HG03108 (cell line): ENCODE data around the gene ARRDC5.
"Not testable (repeated sequence)": the region's sequence is repeated elsewhere in the genome, so short reads cannot be mapped to it uniquely, and the experiment has no call there.

Experiments
- ATAC-seq: cut with Tn5 transposase; IDR thresholded peaks from one replicate; pipeline ENCODE4 v1.9.1; 2021; ENCODE audit warnings: moderate library complexity; ENCODE audit not compliant: unreplicated experiment

Gene ARRDC5

GRCh38 chr19:4871711-4872110 lies 31.0 kb downstream of the ARRDC5 start:
- no peak for ATAC-seq

- ATAC-seq = no peak
These were observed 32.5 kb downstream of the ARRDC5 start for GRCh38 chr19:4870025-4870700.

GRCh38 chr19:4868286-4868834 lies 34.3 kb downstream of the ARRDC5 start:
- no peak for ATAC-seq

GRCh38 chr19:4867534-4868285 lies 35.0 kb downstream of the ARRDC5 start, which contains the start of gene PLIN3:
Gene PLIN3 (minus strand): TSS chr19:4867667. CDS start chr19:4861394, 6,273 bp downstream.
- peak; percentile 62 for ATAC-seq

- ATAC-seq = no peak
These were observed 35.9 kb downstream of the ARRDC5 start for GRCh38 chr19:4866595-4867424.

- no peak for ATAC-seq
These were observed 41.5 kb downstream of the ARRDC5 start for GRCh38 chr19:4861147-4861546.

GRCh38 chr19:4859697-4860096 lies 43.0 kb downstream of the ARRDC5 start:
- ATAC-seq = no peak

- ATAC-seq = not testable (repeated sequence)
These were observed 46.2 kb downstream of the ARRDC5 start for GRCh38 chr19:4856468-4856867.

GRCh38 chr19:4853506-4853905 lies 49.2 kb downstream of the ARRDC5 start:
- not testable (repeated sequence) for ATAC-seq

- no peak for ATAC-seq
These were observed 50.2 kb downstream of the ARRDC5 start for GRCh38 chr19:4852484-4852883.

GRCh38 chr19:4851551-4852290 lies 51.0 kb downstream of the ARRDC5 start:
- ATAC-seq = no peak

- ATAC-seq = no peak
These were observed 53.7 kb downstream of the ARRDC5 start for GRCh38 chr19:4849019-4849418.

GRCh38 chr19:4847190-4847973 lies 55.3 kb downstream of the ARRDC5 start:
- ATAC-seq = no peak

- not testable (repeated sequence) for ATAC-seq
These were observed 56.7 kb downstream of the ARRDC5 start for GRCh38 chr19:4845975-4846374.

- no peak for ATAC-seq
These were observed 58.1 kb downstream of the ARRDC5 start for GRCh38 chr19:4844348-4845179.

GRCh38 chr19:4843647-4843965 lies 59.1 kb downstream of the ARRDC5 start:
- no peak for ATAC-seq
